Measurements from ENCODE around the gene USP34. TPM values are rescaled to one million over a fixed set of nuclear protein-coding genes. Genes with fewer than 3 reads are reported as not detected.
A peak's percentile ranks its signal among the peaks of the same experiment; 100 is the strongest.

The USP34 gene
- total and polyA plus RNA-seq, 2 of the 8 experiments (the other 6 are each of a cell fraction or from before 2014, with no cell fraction given): 56.7 to 91.7 TPM

- Histone ChIP-seq H4K5ac (ENCODE audit: insufficient read length, low read depth, low read length) (no peak overlapping the region), H3K9me3 (ENCODE audit: insufficient read depth in 2 of 2, low read depth in 1 of 2, low read length in 1 of 2) (no peaks in the 10 kb centered on the region), H3K9ac (replicated peaks in 1 of 4; ENCODE audit: extremely low read depth in 1 of 4, low read depth in 3 of 4, low read length in 3 of 4) (no peak overlapping the region), H2AK5ac (ENCODE audit: low read depth, low read length) (no peak overlapping the region), H4K20me1 (replicated peaks in 1 of 2; ENCODE audit: control insufficient read depth in 1 of 2, insufficient read depth in 2 of 2, low read length in 2 of 2) (peaks cover 2 to 5% of the 10 kb centered on the region in 2 experiments), H3K14ac (ENCODE audit: insufficient read length) (no peak overlapping the region), H2BK120ac (replicated peaks; ENCODE audit: low read depth, low read length) (no peak overlapping the region), H4K8ac (ENCODE audit: extremely low read depth, insufficient read depth, low read length) (no peak overlapping the region), H3K4me1 (replicated peaks in 1 of 4; ENCODE audit: control insufficient read depth in 3 of 4, insufficient read depth in 4 of 4, low read length in 3 of 4) (no peaks in the 10 kb centered on the region), H3K79me1 (ENCODE audit: low read depth, low read length) (no peaks in the 10 kb centered on the region), H3K18ac (ENCODE audit: extremely low read depth, low read length) (no peak overlapping the region), H3K27me3 (replicated peaks in 1 of 4; ENCODE audit: control insufficient read depth in 3 of 4, extremely low read depth in 1 of 4, insufficient read depth in 3 of 4, low read length in 3 of 4) (no peaks in the 10 kb centered on the region), H3K36me3 (ENCODE audit: control insufficient read depth in 2 of 4, insufficient read depth in 4 of 4, low read length in 3 of 4) (peaks cover 49 to 100% (median 83%) of the 10 kb centered on the region in 4 experiments), H3K79me2 (ENCODE audit: control insufficient read depth in 1 of 2, insufficient read depth in 2 of 2, low read length in 2 of 2) (peaks cover 0 to 40% of the 10 kb centered on the region in 2 experiments; a peak in 2 of 4 replicates), H2BK5ac (ENCODE audit: low read depth, low read length) (no peak overlapping the region), H2BK20ac (ENCODE audit: low read length) (no peak overlapping the region), H3K4me2 (ENCODE audit: insufficient read depth in 1 of 2, low read depth in 2 of 2, low read length in 2 of 2) (no peak overlapping the region), H3K56ac (replicated peaks; ENCODE audit: insufficient read length, low read depth, low read length) (no peak overlapping the region), H3K23me2 (ENCODE audit: low read depth, low read length) (no peaks in the 10 kb centered on the region), H2BK12ac (ENCODE audit: low read depth, low read length) (no peak overlapping the region), H4K91ac (replicated peaks; ENCODE audit: insufficient read length, low read length) (no peak overlapping the region), H3K4me3 (ENCODE audit: extremely low read depth in 1 of 4, insufficient read depth in 2 of 4, low read depth in 3 of 4, low read length in 4 of 4) (no peak overlapping the region), H3K27ac (ENCODE audit: low read depth, low read length) (no peak overlapping the region), H3K4ac (replicated peaks; ENCODE audit: insufficient read length, low read depth, low read length) (no peak overlapping the region), H2AFZ (ENCODE audit: low read length) (no peak overlapping the region), H2BK15ac (ENCODE audit: low read length) (no peak overlapping the region), H3K23ac (ENCODE audit: insufficient read length) (no peak overlapping the region)
- POLR2A ChIA-PET (ENCODE audit: partially characterized antibody): interaction anchor here (1.0 to 1.4 kb wide), 2 partner anchors 15 to 34 kb away, joined by 6 to 7 read pairs; no protein-coding TSS in a partner anchor
- DNase-seq (ENCODE audit: low read depth in 1 of 2, low spot score in 2 of 2) (no peak), FAIRE-seq (no peak)
- CTCF ChIA-PET (ENCODE audit: partially characterized antibody): interaction anchor here (0.5 kb wide), 1 partner anchor 45 kb away, joined by 3 read pairs; no protein-coding TSS in a partner anchor
- TF ChIP-seq CBX8 (IDR thresholded peaks at IDR 0.05; ENCODE audit: borderline replicate concordance, low read depth, low read length) (no peak), SIX5 (IDR thresholded peaks at IDR 0.05; ENCODE audit: low read depth, low read length) (peak; percentile 5; the same call in 1 of the 2 replicates)
- 85% methylated on average over 2 of the region's 2 CpGs; no CpG with 5 or more reads in 1 of the 2 experiments for WGBS, 2 experiments (ENCODE audit: extremely low coverage in 1 of 2, insufficient coverage in 1 of 2, insufficient read length in 1 of 2, insufficient replicate concordance in 2 of 2, low coverage in 1 of 2, low lambda C conversion rate in 2 of 2, missing lambda C conversion rate in 1 of 2)
Observed at GRCh38 chr2:61492476-61492875, 21.6 kb upstream of the USP34 start.

Measured in H1 (cell line).